ENCODE data around the gene CORIN.

The CORIN gene

DNA sequence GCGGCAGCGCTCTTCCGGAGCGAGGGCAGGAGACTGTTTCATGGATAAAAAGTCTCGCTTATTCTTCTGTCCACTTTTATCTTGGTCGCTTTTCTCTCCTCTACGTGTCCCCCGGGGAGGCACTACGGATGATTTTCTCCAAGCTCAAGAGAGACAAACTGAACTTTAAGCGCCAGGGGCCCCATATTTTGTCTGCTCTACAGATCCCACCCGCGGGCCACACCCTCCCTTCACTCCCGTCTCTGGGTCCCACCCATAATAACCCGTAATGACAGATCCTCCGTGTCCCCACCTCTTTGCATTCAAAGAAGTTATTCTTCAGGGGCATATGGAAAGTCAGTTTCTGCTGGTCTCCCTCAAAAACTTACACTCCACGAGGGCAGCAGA is at the start of gene CORIN:
Gene CORIN, minus strand, starts transcription at position 160 of the 387 bp plus-strand sequence. Its CDS starts 118 bp downstream, at position 42.
- Histone ChIP-seq H3K4me3 (ENCODE audit: low read length, poor library complexity, severe bottlenecking) (peak within 1 kb of the TSS; percentile 74), H3K9ac (ENCODE audit: low read depth, low read length, poor library complexity, severe bottlenecking) (peak within 1 kb of the TSS; percentile 65), H3K27me3 (ENCODE audit: insufficient read depth, low read length, poor library complexity, severe bottlenecking) (no peaks in the 10 kb centered on the region), H3K36me3 (ENCODE audit: insufficient read depth, low read length) (peaks cover 6% of the 10 kb centered on the region; the same call in 1 of the 2 replicates), H2AFZ (ENCODE audit: low read length) (peak within 1 kb of the TSS; percentile 88), H3K4me1 (ENCODE audit: insufficient read depth, low read length, poor library complexity, severe bottlenecking) (peaks cover 15% of the 10 kb centered on the region), H3K79me2 (ENCODE audit: insufficient read depth, low read length) (no peaks in the 10 kb centered on the region), H3K4me2 (ENCODE audit: low read depth, low read length, poor library complexity, severe bottlenecking) (peak within 1 kb of the TSS; percentile 83), H3K9me3 (ENCODE audit: insufficient read depth, low read depth, low read length) (no peaks in the 10 kb centered on the region), H3K9me2 (replicated peaks; ENCODE audit: low read depth, low read length) (no peaks in the 10 kb centered on the region), H4K20me1 (ENCODE audit: insufficient read depth, low read length, poor library complexity, severe bottlenecking) (no peaks in the 10 kb centered on the region), H3F3A (ENCODE audit: low read depth) (peaks cover 8% of the 10 kb centered on the region; the same call in 1 of the 2 replicates)
- TF ChIP-seq EZH2phosphoT487 (IDR thresholded peaks at IDR 0.05; ENCODE audit: borderline replicate concordance) = no peak
- no peak for TF ChIP-seq CTCF (conservative IDR thresholded peaks at IDR 0.05; ENCODE audit: low read length)

DNA sequence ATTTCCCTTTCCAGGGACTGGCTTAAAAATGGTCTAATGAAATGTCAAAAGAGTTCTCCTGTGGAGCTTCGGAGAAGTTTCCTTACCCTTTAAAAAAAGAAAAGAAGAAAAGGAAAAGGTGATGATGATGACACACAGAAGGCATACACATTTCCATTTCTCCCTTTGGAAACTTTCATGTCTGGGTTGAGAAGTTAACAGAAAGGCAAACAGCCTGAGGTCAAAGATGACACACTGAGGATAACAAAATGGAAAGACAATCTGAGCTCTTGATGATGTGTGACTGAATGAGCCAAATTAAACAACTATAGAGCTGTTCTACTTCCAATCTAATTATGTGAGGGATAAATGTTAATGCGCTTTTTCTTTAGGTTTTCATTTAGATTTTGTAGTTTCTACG is 44.4 kb upstream of the CORIN start:
- Histone ChIP-seq H3K9me3 (ENCODE audit: insufficient read depth, low read depth, low read length) (no peaks in the 10 kb centered on the region), H3K4me3 (ENCODE audit: low read length, poor library complexity, severe bottlenecking) (no peak overlapping the region), H3K4me1 (ENCODE audit: insufficient read depth, low read length, poor library complexity, severe bottlenecking) (no peaks in the 10 kb centered on the region), H3K4me2 (ENCODE audit: low read depth, low read length, poor library complexity, severe bottlenecking) (no peak overlapping the region), H3K9ac (ENCODE audit: low read depth, low read length, poor library complexity, severe bottlenecking) (no peak overlapping the region), H2AFZ (ENCODE audit: low read length) (no peak overlapping the region), H3K36me3 (ENCODE audit: insufficient read depth, low read length) (peaks cover 70% of the 10 kb centered on the region), H3K27me3 (ENCODE audit: insufficient read depth, low read length, poor library complexity, severe bottlenecking) (no peaks in the 10 kb centered on the region), H3K79me2 (ENCODE audit: insufficient read depth, low read length) (no peaks in the 10 kb centered on the region), H3F3A (ENCODE audit: low read depth) (no peaks in the 10 kb centered on the region), H4K20me1 (ENCODE audit: insufficient read depth, low read length, poor library complexity, severe bottlenecking) (no peaks in the 10 kb centered on the region), H3K9me2 (replicated peaks; ENCODE audit: low read depth, low read length) (no peaks in the 10 kb centered on the region)
- no peak for TF ChIP-seq EZH2phosphoT487 (IDR thresholded peaks at IDR 0.05; ENCODE audit: borderline replicate concordance)
- no peak for TF ChIP-seq CTCF (conservative IDR thresholded peaks at IDR 0.05; ENCODE audit: low read length)

GRCh38 chr4:47879458-47879857 is 41.6 kb upstream of the CORIN start:
- no peaks in the 10 kb centered on the region for H3K27me3 ChIP-seq (ENCODE audit: insufficient read depth, low read length, poor library complexity, severe bottlenecking)
- H3K4me2 ChIP-seq (ENCODE audit: low read depth, low read length, poor library complexity, severe bottlenecking) = no peak overlapping the region
- H3K4me1 ChIP-seq (ENCODE audit: insufficient read depth, low read length, poor library complexity, severe bottlenecking) = no peaks in the 10 kb centered on the region
- H4K20me1 ChIP-seq (ENCODE audit: insufficient read depth, low read length, poor library complexity, severe bottlenecking) = no peaks in the 10 kb centered on the region
- H3F3A ChIP-seq (ENCODE audit: low read depth) = no peaks in the 10 kb centered on the region
- no peak for TF ChIP-seq EZH2phosphoT487 (IDR thresholded peaks at IDR 0.05; ENCODE audit: borderline replicate concordance)
- TF ChIP-seq CTCF (conservative IDR thresholded peaks at IDR 0.05; ENCODE audit: low read length) = no peak
- H3K4me3 ChIP-seq (ENCODE audit: low read length, poor library complexity, severe bottlenecking) = no peak overlapping the region
- no peak overlapping the region for H2AFZ ChIP-seq (ENCODE audit: low read length)
- H3K36me3 ChIP-seq (ENCODE audit: insufficient read depth, low read length) = peaks cover 74% of the 10 kb centered on the region
- no peaks in the 10 kb centered on the region for H3K9me2 ChIP-seq (replicated peaks; ENCODE audit: low read depth, low read length)
- H3K9me3 ChIP-seq (ENCODE audit: insufficient read depth, low read depth, low read length) = no peaks in the 10 kb centered on the region
- H3K9ac ChIP-seq (ENCODE audit: low read depth, low read length, poor library complexity, severe bottlenecking) = no peak overlapping the region
- H3K79me2 ChIP-seq (ENCODE audit: insufficient read depth, low read length) = no peaks in the 10 kb centered on the region

All from Loucy (cell line).